ENCODE measurements around the gene APC2.

Gene APC2

DNA sequence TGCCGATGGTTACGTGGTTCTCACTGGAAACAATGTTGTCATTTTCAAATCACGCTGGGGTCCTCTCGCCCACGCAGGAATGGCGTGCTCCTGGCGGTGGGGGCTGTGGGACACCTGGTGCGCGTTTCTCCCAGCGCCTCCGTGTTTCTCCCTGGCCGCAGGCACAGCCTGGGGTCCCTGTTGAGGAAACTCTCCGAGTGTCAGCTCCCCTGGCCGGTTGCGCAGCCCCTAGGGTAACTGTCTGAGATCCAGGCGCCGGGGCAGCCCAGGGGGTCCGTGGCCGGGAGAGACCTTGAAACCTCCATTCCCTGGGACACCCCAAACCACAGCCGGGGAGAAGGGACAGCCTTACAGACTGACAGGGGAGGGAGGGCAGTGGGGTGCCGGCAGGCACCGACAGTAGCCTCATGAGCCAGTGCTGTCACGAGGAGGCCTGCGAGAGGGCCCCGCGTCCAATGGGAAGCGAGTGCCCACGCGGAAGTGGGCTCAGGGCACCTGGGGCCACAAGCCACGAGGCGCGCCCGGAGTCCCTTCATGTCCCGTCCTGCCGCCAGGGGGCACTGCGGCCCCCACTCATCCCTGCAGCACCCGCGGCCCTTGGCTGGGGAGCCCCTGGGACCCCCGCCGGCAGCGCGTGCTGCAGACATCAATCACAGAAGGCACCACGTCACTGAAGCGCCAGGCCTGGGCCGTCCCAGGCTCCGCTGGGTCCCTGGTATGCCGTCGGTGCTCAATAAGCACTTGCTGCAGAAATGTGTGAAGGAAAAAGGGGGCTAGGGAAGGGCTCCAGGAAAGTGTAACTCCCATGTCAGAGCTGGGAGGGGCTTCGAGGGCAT, 53.4 kb downstream of the APC2 start:
- peaks cover 5% of the 10 kb centered on the region for H3K4me1 ChIP-seq (ENCODE audit: insufficient read depth, low read length)
- H3K4me3 ChIP-seq (ENCODE audit: low read depth in 1 of 2, low read length in 2 of 2): no peak overlapping the region
- H3K27ac ChIP-seq (ENCODE audit: low read depth, low read length): no peak overlapping the region
- H3K9ac ChIP-seq (ENCODE audit: low read length): no peak overlapping the region
- H3K9me3 ChIP-seq (ENCODE audit: low read length): no peaks in the 10 kb centered on the region
- peaks cover 0 to 31% of the 10 kb centered on the region in 2 donors for H3K27me3 ChIP-seq (ENCODE audit: control insufficient read depth in 1 of 2, insufficient read depth in 2 of 2, low read length in 2 of 2)
- no peaks in the 10 kb centered on the region for H3K36me3 ChIP-seq (ENCODE audit: insufficient read depth, low read length)

DNA sequence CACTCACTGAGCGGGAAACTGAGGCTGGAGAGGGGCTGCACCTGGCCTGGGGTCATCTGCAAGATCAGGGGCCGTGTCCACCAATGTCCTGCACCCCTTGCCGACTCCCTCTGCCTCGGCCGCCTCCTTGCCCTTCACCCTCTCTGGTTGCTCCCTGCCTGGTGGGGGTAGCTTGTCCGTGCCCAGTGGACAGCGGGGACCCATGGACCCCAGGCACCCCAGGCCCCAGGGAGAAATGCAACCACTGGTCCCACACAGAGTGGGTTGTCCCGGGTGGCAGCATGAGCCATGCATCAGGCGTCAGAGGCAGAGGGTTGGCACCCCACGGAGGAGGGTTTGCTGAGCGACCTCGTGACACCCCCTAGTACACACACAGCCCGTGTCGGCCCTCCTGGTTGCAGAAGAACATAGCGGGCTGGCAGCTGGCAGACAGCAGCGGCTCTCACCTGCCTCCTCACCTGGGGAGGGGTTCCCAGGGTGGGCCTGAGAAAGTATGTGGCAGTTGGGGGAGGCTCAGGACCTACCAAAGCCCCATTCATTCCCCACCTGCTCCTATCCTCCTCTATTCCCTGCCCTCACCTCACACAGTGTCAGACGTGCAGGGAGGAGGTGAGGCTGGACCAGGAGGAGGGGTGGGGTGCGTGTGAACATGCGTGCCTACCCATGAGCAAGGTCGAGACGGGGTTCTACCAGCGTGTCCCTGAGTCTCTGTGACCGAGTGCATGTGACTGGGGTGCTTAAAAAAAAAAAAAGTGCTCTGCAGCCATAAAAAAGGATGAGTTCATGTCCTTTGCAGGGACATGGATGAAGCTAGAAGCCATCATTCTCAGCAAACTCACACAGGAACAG, 54.2 kb downstream of the APC2 start:
- Histone ChIP-seq H3K9me3 (ENCODE audit: low read length) (no peaks in the 10 kb centered on the region), H3K27me3 (ENCODE audit: control insufficient read depth in 1 of 2, insufficient read depth in 2 of 2, low read length in 2 of 2) (peaks cover 0 to 31% of the 10 kb centered on the region in 2 donors), H3K4me1 (ENCODE audit: insufficient read depth, low read length) (peaks cover 5% of the 10 kb centered on the region), H3K36me3 (ENCODE audit: insufficient read depth, low read length) (no peaks in the 10 kb centered on the region), H3K4me3 (ENCODE audit: low read depth in 1 of 2, low read length in 2 of 2) (no peak overlapping the region), H3K9ac (ENCODE audit: low read length) (no peak overlapping the region), H3K27ac (ENCODE audit: low read depth, low read length) (no peak overlapping the region)

DNA sequence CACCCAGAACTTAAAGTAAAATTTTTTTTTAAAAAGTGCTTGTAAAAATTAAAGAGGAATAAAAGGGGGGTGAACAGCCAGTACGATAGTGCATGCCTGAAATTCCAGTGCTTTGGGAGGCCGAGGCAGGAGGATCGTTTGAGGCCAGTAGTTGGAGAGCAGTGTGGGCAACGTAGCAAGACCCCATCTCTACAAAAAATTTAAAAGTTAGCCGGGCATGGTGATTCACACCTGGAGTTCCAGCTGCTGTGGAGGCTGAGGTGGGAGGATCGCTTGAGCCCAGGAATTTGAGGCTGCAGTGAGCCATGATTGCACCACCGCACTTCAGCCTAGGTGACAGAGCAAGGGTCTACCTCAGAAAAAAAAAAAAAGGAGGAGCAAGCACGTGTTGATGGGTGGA, 55.1 kb downstream of the APC2 start:
- Histone ChIP-seq H3K9me3 (ENCODE audit: low read length) (no peaks in the 10 kb centered on the region), H3K4me3 (ENCODE audit: low read depth in 1 of 2, low read length in 2 of 2) (no peak overlapping the region), H3K9ac (ENCODE audit: low read length) (no peak overlapping the region), H3K36me3 (ENCODE audit: insufficient read depth, low read length) (no peaks in the 10 kb centered on the region), H3K27ac (ENCODE audit: low read depth, low read length) (no peak overlapping the region), H3K27me3 (ENCODE audit: control insufficient read depth in 1 of 2, insufficient read depth in 2 of 2, low read length in 2 of 2) (peaks cover 0 to 34% of the 10 kb centered on the region in 2 donors), H3K4me1 (ENCODE audit: insufficient read depth, low read length) (peaks cover 5% of the 10 kb centered on the region)

DNA sequence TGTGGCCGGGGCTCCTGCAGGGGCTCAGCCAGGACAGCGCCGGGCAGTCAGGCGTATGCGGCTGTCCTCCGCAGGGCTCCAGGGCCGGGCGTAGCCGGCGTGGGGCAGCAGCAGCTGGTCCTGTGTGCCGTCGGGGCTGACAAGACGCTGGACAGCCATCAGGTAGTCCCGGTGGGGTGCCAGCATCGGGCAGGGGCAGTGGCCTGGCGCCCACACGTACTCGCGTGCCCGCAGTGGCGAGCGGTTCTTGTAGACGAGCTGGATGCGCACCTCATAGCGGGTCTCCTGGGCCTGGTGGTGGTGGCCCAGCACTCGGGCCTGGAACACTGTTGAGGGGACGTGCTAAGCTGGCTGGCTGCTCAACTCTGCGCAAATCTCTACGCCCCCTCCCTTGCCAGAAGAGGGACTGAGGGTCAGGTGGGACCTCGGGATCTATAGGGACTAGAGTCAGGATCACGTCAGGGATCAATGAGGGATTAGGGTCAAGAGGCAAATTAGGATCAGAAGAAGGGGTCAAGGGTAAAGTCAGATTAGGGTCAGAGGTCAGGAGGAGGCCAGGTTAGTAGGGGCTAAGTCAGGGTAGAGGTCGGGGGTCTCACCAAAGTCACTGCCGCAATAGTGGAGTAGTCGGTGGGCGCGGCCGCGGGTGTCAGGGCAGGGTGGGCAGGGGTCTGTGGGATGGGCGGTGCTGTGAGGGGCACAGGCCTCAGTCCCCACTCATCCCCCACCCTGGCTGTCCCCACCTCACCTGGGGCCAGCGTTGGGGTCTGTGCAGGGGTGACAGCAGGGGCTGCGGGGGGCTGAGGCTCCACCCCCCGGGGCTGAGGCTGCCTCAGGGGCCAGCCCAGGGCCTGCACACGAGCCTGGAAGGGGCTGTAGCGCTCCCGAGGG, 56.3 kb downstream of the APC2 start:
- peaks cover 0 to 46% of the 10 kb centered on the region in 2 donors for H3K27me3 ChIP-seq (ENCODE audit: control insufficient read depth in 1 of 2, insufficient read depth in 2 of 2, low read length in 2 of 2)
- H3K4me1 ChIP-seq (ENCODE audit: insufficient read depth, low read length): peaks cover 5% of the 10 kb centered on the region
- H3K27ac ChIP-seq (ENCODE audit: low read depth, low read length): no peak overlapping the region
- no peak overlapping the region for H3K9ac ChIP-seq (ENCODE audit: low read length)
- H3K9me3 ChIP-seq (ENCODE audit: low read length): no peaks in the 10 kb centered on the region
- H3K36me3 ChIP-seq (ENCODE audit: insufficient read depth, low read length): no peaks in the 10 kb centered on the region
- H3K4me3 ChIP-seq (ENCODE audit: low read depth in 1 of 2, low read length in 2 of 2): no peak overlapping the region

DNA sequence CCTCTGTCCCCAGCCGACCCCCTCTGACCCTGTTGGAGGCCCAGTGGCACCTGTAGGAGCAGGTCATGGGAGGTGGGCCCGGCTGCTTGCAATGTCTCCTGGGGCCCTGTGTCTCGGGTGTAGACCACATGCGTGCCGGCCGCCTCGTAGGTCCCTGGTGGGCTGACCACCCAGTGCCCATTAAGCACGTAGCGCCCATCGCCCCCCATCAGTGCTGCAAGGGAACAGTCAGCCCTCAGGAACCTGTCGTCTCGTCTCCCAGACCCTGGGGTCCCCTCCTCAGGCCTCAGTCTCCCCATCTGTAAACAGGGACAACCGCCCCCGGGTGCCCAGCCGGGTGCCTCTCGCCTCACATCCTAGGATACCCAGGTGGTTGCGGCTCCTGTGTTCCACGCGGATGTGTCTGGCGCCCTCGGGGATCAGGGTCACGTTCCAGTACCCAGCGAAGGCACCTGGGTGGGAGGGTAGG, 57.3 kb downstream of the APC2 start:
- Histone ChIP-seq H3K9me3 (ENCODE audit: low read length) (no peaks in the 10 kb centered on the region), H3K27me3 (ENCODE audit: control insufficient read depth in 1 of 2, insufficient read depth in 2 of 2, low read length in 2 of 2) (peaks cover 0 to 56% of the 10 kb centered on the region in 2 donors), H3K4me3 (ENCODE audit: low read depth in 1 of 2, low read length in 2 of 2) (peak overlapping the region; percentile 31 to 68), H3K4me1 (ENCODE audit: insufficient read depth, low read length) (peaks cover 5% of the 10 kb centered on the region), H3K27ac (ENCODE audit: low read depth, low read length) (no peak overlapping the region), H3K36me3 (ENCODE audit: insufficient read depth, low read length) (no peaks in the 10 kb centered on the region), H3K9ac (ENCODE audit: low read length) (no peak overlapping the region)

DNA sequence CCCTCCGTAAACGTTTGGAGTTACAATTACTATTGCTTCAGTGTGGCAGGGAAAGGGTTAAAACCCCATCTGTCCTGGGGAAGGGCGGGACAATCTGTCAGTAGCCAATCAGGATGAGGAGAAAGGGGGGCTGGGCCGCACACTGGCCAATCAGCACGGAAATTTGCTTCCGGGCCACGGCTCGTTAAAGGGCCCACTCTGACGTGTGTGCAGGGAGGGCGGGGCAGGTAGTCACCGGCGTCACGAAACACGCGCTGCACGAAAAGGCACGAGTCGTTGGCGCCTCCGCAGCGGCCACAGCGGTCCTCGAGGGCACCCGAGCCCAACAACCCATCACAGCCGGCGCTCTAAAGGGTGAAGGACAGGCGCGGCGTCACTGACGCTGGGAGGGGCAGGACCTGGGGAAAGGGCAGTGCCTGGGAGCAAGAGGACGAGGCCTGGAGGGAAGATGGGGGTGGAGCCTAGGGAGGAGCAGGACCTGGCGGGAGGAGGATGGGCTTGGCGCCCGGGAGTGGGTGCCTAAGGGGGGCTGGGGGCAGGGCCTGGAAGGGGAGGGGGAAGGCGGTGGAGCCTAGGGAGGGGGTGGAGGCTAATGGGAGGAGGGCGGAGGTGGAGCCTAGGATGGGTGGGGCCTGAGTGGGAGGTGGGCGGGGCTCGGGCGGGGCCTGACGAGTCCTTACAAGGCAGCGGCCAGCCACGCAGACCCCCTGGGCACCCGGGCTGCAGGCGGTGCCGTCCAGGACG, 58.0 kb downstream of the APC2 start:
- H3K4me3 ChIP-seq (ENCODE audit: low read depth in 1 of 2, low read length in 2 of 2): peak overlapping the region; percentile 31 to 68
- H3K27me3 ChIP-seq (ENCODE audit: control insufficient read depth in 1 of 2, insufficient read depth in 2 of 2, low read length in 2 of 2): peaks cover 0 to 59% of the 10 kb centered on the region in 2 donors
- H3K9me3 ChIP-seq (ENCODE audit: low read length): no peaks in the 10 kb centered on the region
- H3K27ac ChIP-seq (ENCODE audit: low read depth, low read length): no peak overlapping the region
- H3K36me3 ChIP-seq (ENCODE audit: insufficient read depth, low read length): no peaks in the 10 kb centered on the region
- H3K4me1 ChIP-seq (ENCODE audit: insufficient read depth, low read length): peaks cover 5% of the 10 kb centered on the region
- H3K9ac ChIP-seq (ENCODE audit: low read length): no peak overlapping the region

DNA sequence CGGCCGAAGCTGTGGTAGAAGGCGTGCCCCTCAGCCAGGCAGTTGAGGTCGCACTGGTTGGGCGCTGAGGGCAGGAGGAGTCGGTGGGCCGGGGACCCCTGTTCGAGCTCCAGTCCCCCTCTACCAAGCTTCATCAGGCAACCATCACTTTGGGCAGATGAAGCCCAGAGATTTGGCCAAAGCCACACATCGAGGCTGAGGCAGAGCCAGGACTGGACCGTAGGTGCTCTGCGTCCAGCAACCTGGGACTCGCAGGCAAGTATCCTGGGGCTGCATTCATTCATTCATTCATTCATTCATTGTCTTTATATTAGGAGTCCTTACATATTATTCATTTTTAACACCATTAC, 58.6 kb downstream of the APC2 start:
- H3K9me3 ChIP-seq (ENCODE audit: low read length): no peaks in the 10 kb centered on the region
- peaks cover 0 to 57% of the 10 kb centered on the region in 2 donors for H3K27me3 ChIP-seq (ENCODE audit: control insufficient read depth in 1 of 2, insufficient read depth in 2 of 2, low read length in 2 of 2)
- no peak overlapping the region for H3K4me3 ChIP-seq (ENCODE audit: low read depth in 1 of 2, low read length in 2 of 2)
- no peak overlapping the region for H3K27ac ChIP-seq (ENCODE audit: low read depth, low read length)
- H3K9ac ChIP-seq (ENCODE audit: low read length): no peak overlapping the region
- H3K36me3 ChIP-seq (ENCODE audit: insufficient read depth, low read length): no peaks in the 10 kb centered on the region
- peaks cover 5% of the 10 kb centered on the region for H3K4me1 ChIP-seq (ENCODE audit: insufficient read depth, low read length)

DNA sequence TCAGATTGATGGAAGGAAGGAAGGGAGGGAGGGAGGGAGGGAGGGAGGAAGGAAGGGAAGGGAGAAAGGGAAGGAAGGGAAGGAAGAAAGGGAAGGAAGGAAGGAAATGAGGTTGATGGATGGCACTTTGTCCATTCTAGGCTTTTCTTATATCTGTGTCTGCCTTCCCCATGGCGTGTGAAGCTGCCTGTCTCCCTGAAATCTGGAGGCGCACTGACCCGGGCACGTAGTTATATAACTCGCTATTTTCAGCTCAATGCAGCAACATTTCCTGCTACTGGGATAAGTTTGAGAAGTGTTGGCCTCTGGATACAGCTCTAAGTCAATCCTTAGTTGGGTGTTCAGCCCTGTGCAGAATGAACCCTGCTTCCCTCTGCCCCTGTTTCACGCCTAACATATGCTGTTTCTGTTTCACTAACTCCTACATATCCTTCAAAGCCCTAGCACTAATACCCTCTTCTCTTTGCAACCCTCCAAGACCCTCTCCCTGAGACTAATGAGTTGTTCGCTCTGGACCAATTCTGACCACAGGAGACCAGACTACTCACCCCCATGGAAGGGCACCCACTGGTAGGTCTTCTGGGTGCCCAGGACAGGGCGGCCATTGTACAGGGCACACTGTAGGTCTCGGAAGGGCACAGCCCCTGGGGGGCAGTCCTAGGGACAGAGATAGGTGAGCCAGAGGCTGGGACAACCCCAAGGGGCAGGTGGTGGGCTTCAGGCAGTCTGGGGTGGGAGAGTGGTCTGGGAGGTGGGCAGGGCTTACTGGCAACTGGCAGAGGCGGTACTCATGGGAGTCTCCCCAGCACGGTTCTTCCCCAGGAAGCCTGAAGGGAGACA, 59.9 kb downstream of the APC2 start:
- H3K27ac ChIP-seq (ENCODE audit: low read depth, low read length): no peak overlapping the region
- no peaks in the 10 kb centered on the region for H3K36me3 ChIP-seq (ENCODE audit: insufficient read depth, low read length)
- peaks cover 5% of the 10 kb centered on the region for H3K4me1 ChIP-seq (ENCODE audit: insufficient read depth, low read length)
- no peak overlapping the region for H3K4me3 ChIP-seq (ENCODE audit: low read depth in 1 of 2, low read length in 2 of 2)
- no peaks in the 10 kb centered on the region for H3K9me3 ChIP-seq (ENCODE audit: low read length)
- H3K9ac ChIP-seq (ENCODE audit: low read length): no peak overlapping the region
- H3K27me3 ChIP-seq (ENCODE audit: control insufficient read depth in 1 of 2, insufficient read depth in 2 of 2, low read length in 2 of 2): peaks cover 0 to 62% of the 10 kb centered on the region in 2 donors

DNA sequence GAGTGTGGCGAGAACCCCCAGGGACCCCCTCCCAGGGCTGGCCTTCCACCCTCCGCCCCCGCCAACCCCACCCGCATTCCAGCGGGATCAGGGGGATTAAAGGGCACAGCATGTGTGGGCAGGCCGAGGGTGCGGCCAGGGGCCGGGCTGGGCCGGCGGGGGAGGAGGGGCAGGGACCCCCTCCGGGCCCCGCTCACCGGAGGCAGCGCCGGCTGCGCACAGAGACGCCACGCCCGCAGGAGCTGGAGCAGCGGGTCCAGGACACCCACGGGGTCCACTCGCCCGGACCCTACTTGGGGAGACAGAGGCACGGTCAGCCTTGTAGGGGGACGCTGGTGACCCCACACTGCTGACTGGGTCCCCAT, 60.5 kb downstream of the APC2 start:
- H3K4me3 ChIP-seq (ENCODE audit: low read depth in 1 of 2, low read length in 2 of 2): no peak overlapping the region
- H3K27ac ChIP-seq (ENCODE audit: low read depth, low read length): no peak overlapping the region
- H3K9ac ChIP-seq (ENCODE audit: low read length): no peak overlapping the region
- no peaks in the 10 kb centered on the region for H3K36me3 ChIP-seq (ENCODE audit: insufficient read depth, low read length)
- peaks cover 5% of the 10 kb centered on the region for H3K4me1 ChIP-seq (ENCODE audit: insufficient read depth, low read length)
- H3K27me3 ChIP-seq (ENCODE audit: control insufficient read depth in 1 of 2, insufficient read depth in 2 of 2, low read length in 2 of 2): peaks cover 0 to 68% of the 10 kb centered on the region in 2 donors
- H3K9me3 ChIP-seq (ENCODE audit: low read length): no peaks in the 10 kb centered on the region

DNA sequence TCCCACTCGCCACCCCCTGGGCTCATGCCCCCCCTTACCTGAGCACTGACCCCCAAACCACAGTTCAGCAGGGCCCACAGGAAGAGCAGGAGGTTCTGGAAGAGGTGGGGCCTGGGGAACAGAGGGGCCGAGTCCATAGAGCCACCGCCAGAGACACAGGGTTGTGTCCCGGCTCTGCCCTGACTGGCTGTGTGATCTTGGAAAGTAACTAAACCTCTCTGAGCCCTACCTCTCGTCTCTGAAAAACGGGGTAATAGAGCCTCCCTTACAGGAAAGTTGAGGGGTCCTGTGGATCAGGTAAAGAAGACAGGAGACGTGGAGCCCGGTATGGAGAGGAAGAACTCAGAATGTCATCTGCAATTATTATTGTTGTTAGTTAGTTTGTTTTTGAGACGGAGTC, 60.9 kb downstream of the APC2 start:
- no peak overlapping the region for H3K27ac ChIP-seq (ENCODE audit: low read depth, low read length)
- H3K27me3 ChIP-seq (ENCODE audit: control insufficient read depth in 1 of 2, insufficient read depth in 2 of 2, low read length in 2 of 2): peaks cover 0 to 68% of the 10 kb centered on the region in 2 donors
- peaks cover 5% of the 10 kb centered on the region for H3K4me1 ChIP-seq (ENCODE audit: insufficient read depth, low read length)
- no peaks in the 10 kb centered on the region for H3K9me3 ChIP-seq (ENCODE audit: low read length)
- H3K4me3 ChIP-seq (ENCODE audit: low read depth in 1 of 2, low read length in 2 of 2): no peak overlapping the region
- H3K9ac ChIP-seq (ENCODE audit: low read length): no peak overlapping the region
- no peaks in the 10 kb centered on the region for H3K36me3 ChIP-seq (ENCODE audit: insufficient read depth, low read length)
